OCI-LY7 (cell line): Measurements from ENCODE around the gene IL1RAPL2.

ENCODE experiments used
- CTCF ChIP-seq: fragments of 200-600 bp; sonication (generic); conservative IDR thresholded peaks from 2 replicates; pipeline ENCODE4 v1.5.1; 2014; ENCODE audit warnings: mild to moderate bottlenecking, antibody characterized with exemption, low read length, moderate library complexity, mixed read lengths
- EZH2phosphoT487 ChIP-seq: fragments of 200-600 bp; sonication (generic); IDR thresholded peaks from 2 replicates; pipeline ENCODE4 v1.6.1; 2018; ENCODE audit warnings: low read depth, borderline replicate concordance, mild to moderate bottlenecking, mixed run types, antibody characterized with exemption, low read length, moderate library complexity, mixed read lengths

GRCh38 chrX:104621781-104622180 lies 55.8 kb downstream of the IL1RAPL2 start:
- TF ChIP-seq CTCF (no peak), EZH2phosphoT487 (no peak)
